T-cell (primary cell): ENCODE measurements around the gene ENTPD1. TPM values are rescaled to one million over a fixed set of nuclear protein-coding genes. Genes with fewer than 3 reads are reported as not detected.
A peak's percentile ranks its signal among the peaks of the same experiment; 100 is the strongest.

Experiments used
- ATAC-seq, 4 experiments: fragments of 200-7000 bp in 3 of 4; fragments of 150-1000 bp in 1 of 4; cut with Tn5 transposase; replicated peaks in 1 of 4; 1 replicate in 3 of 4; 2 replicates in 1 of 4; pipeline ENCODE4 v1.10.0; 2021; ENCODE audit warnings: moderate library complexity in 3 of 4, mild to moderate bottlenecking in 2 of 4, moderate number of reproducible peaks in 1 of 4
- CTCF ChIA-PET, 2 donors: fragments of 300-600 bp; sonication (Branson Sonifier 250); formaldehyde crosslinking; loops; one replicate each; lab custom pipeline; 2022; ENCODE audit warnings: antibody characterized with exemption in 2 of 2; lab: Charles Lee
- POLR2A ChIA-PET, 2 donors: fragments of 300-600 bp; sonication (Branson Sonifier 250); formaldehyde crosslinking; loops; one replicate each; lab custom pipeline; 2022; ENCODE audit warnings: antibody characterized with exemption in 2 of 2; lab: Charles Lee
- DNase-seq, 35 experiments: peaks; one replicate each; pipeline versions ENCODE4 v3.0.0 to v3.0.0-alpha.2; 2013 to 2023
- H3K27ac ChIP-seq: one replicate; pipeline ENCODE4 v1.5.1; 2013; ENCODE audit warnings: low read length
- H3K27me3 ChIP-seq, 2 experiments: replicated peaks in 1 of 2; 1 replicate in 1 of 2; 2 replicates in 1 of 2; pipeline versions ENCODE4 v1.6.1 to v1.7.0; 2013; ENCODE audit warnings: low read length in 1 of 2, mixed read lengths in 1 of 2; ENCODE audit not compliant: control insufficient read depth in 2 of 2, insufficient read depth in 2 of 2; ENCODE audit errors: extremely low read depth in 1 of 2
- H3K36me3 ChIP-seq, 2 donors: 1 replicate in 1 of 2; 2 replicates in 1 of 2; pipeline versions ENCODE4 v1.6.1 to v1.7.0; 2013; ENCODE audit warnings: low read length in 1 of 2; ENCODE audit not compliant: control insufficient read depth in 2 of 2, insufficient read depth in 1 of 2; ENCODE audit errors: extremely low read depth in 1 of 2
- H3K4me1 ChIP-seq, 2 experiments: 1 replicate in 1 of 2; 2 replicates in 1 of 2; pipeline versions ENCODE4 v1.6.1 to v1.7.0; 2013; ENCODE audit warnings: low read length in 2 of 2, mixed read lengths in 1 of 2; ENCODE audit not compliant: insufficient read depth in 2 of 2, control insufficient read depth in 1 of 2; ENCODE audit errors: extremely low read depth in 1 of 2
- H3K4me3 ChIP-seq, 2 donors: 1 replicate in 1 of 2; 2 replicates in 1 of 2; pipeline versions ENCODE4 v1.5.1 to v1.7.0; 2013; ENCODE audit warnings: mild to moderate bottlenecking in 2 of 2, low read length in 1 of 2, moderate library complexity in 1 of 2; ENCODE audit not compliant: control insufficient read depth in 1 of 2; ENCODE audit errors: extremely low read depth in 1 of 2
- H3K9me3 ChIP-seq: 2 replicates; pipeline ENCODE4 v1.7.0; 2013
- H3K27ac Mint-ChIP-seq, 2 donors: one replicate each; pipeline ENCODE4 v1.8.0; 2020 to 2021; ENCODE audit warnings: mild to moderate bottlenecking in 2 of 2, mixed read lengths in 2 of 2
- H3K27me3 Mint-ChIP-seq, 2 donors: one replicate each; pipeline ENCODE4 v1.8.0; 2021 to 2022; ENCODE audit warnings: mixed read lengths in 2 of 2
- H3K36me3 Mint-ChIP-seq: one replicate; pipeline ENCODE4 v1.8.0; 2021; ENCODE audit warnings: mixed read lengths
- H3K4me1 Mint-ChIP-seq, 3 donors: one replicate each; pipeline ENCODE4 v1.8.0; 2020 to 2022; ENCODE audit warnings: mixed read lengths in 3 of 3, mild to moderate bottlenecking in 1 of 3
- H3K4me3 Mint-ChIP-seq, 3 donors: one replicate each; pipeline ENCODE4 v1.8.0; 2020 to 2022; ENCODE audit warnings: mild to moderate bottlenecking in 3 of 3, mixed read lengths in 3 of 3, moderate library complexity in 3 of 3
- H3K9me3 Mint-ChIP-seq, 3 donors: one replicate each; pipeline ENCODE4 v1.8.0; 2020 to 2022; ENCODE audit warnings: mixed read lengths in 3 of 3
- WGBS: methylation state at CpG from one replicate; pipeline ENCODE4 v1.1.5; 2013; ENCODE audit warnings: missing lambda C conversion rate; ENCODE audit not compliant: insufficient coverage; 5-methylcytosine and 5-hydroxymethylcytosine counted together
- total RNA-seq, 35 experiments: library from RNA in 6 of 35; stranded (reverse) in 6 of 35; fragments of 120-200 nt in 1 of 35; gene quantifications; one replicate each; pipeline versions ENCODE4 v1.2.1 to v1.2.4 and lab custom pipeline; 2013 to 2026

Gene ENTPD1
- total RNA-seq, 5 donors from 2014 or later (not counting 1 experiment from before 2014, with no cell fraction given): 1.5 to 4.6 (median 1.9) TPM

DNA sequence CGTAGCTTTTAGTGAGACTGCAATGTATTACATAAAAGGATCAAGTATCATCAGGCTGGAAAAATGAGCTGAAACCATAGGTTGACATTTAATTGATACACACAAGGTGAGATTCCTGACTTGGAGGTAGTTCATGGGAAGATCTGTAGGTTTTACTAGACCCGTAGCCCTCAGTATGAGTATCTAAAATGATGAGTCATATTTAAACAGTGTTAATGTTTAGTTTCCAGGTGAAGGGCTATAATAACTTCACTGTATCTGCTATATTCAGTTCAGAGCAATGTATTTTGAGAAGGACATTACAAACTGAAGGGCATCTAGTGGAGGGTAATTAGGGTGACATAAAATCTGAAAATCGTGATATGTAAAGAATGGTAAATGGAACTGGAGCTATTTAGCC, 35.0 kb downstream of the ENTPD1 start:
- Histone ChIP-seq H3K4me3 (no peak overlapping the region), H3K27ac (no peak overlapping the region), H3K36me3 (no peaks in the 10 kb centered on the region), H3K9me3 (no peaks in the 10 kb centered on the region), H3K4me1 (peaks cover 0 to 2% of the 10 kb centered on the region in 2 experiments), H3K27me3 (no peaks in the 10 kb centered on the region)
- H3K4me1 Mint-ChIP-seq: peaks cover 0 to 13% (median 0%) of the 10 kb centered on the region in 3 donors
- 85% methylated on average over 2 of the region's 3 CpGs for WGBS
- H3K27ac Mint-ChIP-seq: no peak overlapping the region
- no peaks in the 10 kb centered on the region for H3K9me3 Mint-ChIP-seq
- H3K27me3 Mint-ChIP-seq: peaks cover 2 to 3% of the 10 kb centered on the region in 2 donors
- ATAC-seq (no peak), DNase-seq (no peak)
- H3K4me3 Mint-ChIP-seq: no peak overlapping the region
- ChIA-PET CTCF (no interaction called here), POLR2A (no interaction called here)
- no peaks in the 10 kb centered on the region for H3K36me3 Mint-ChIP-seq

DNA sequence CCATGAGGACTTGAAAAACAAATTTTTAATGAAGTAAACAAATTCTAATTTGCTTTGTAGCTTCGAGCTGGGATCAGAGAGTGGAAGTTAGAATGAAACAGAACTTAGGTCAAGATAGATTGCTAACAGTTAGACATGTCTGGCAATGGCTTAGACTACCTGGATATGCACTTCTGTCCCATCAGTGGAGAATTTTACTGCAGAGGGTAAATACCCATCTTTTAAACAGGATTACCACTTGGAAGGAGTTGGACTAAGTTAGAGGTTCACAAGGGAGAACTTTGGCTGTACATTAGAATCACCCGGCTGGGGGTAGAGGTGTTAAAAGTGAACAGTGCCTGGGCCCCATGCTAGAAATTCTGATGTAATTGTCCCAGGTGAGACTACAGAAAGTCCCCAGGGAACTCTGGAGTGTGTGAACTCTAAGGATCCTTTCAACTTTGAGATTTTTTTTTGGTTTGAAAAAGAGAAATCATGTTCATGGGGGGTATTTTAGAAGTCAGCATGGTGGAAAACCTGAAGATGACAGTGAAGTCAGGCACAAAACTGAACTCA, 35.5 kb downstream of the ENTPD1 start:
- Mint-ChIP-seq H3K36me3 (no peaks in the 10 kb centered on the region), H3K4me3 (no peak overlapping the region), H3K27ac (no peak overlapping the region), H3K27me3 (peaks cover 2 to 3% of the 10 kb centered on the region in 2 donors), H3K9me3 (no peaks in the 10 kb centered on the region), H3K4me1 (peaks cover 0 to 13% (median 0%) of the 10 kb centered on the region in 3 donors)
- ChIA-PET POLR2A (no interaction called here), CTCF (no interaction called here)
- Histone ChIP-seq H3K27me3 (no peaks in the 10 kb centered on the region), H3K36me3 (no peaks in the 10 kb centered on the region), H3K4me3 (no peak overlapping the region), H3K9me3 (no peaks in the 10 kb centered on the region), H3K27ac (no peak overlapping the region), H3K4me1 (peaks cover 0 to 2% of the 10 kb centered on the region in 2 experiments)
- WGBS: 62% methylated on average over 2 of the region's 2 CpGs
- DNase-seq: no peak
- ATAC-seq: no peak

DNA sequence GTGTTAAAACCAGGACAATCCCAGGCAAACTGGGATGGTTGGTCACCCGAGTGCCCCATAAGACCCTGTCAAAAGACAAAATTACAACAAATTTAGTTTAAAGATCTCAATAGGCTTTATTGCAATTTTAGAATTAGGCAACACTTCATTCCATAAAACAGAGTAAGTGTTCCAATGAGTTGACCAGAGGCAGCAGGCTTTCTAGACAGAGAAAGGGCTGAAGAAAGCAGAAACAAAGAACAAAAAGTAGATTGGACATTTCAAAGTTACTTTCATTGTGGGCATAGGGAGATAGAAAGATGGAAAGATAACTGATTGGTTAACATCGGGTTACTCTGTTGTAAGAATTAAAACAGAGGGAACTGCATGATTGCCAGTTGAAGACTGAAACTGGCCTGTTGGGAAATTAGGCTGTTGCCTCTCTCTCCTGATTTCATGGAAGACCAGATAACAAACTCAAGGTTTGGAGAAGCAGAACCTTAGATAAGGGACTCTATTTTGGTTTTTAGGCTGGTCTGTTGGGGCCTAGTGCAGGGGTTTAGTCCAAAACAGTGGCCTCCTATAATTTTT, 36.3 kb downstream of the ENTPD1 start:
- WGBS: 80% methylated on average over 1 of the region's 2 CpGs
- peaks cover 0 to 2% of the 10 kb centered on the region in 2 experiments for H3K4me1 ChIP-seq
- ChIA-PET POLR2A (no interaction called here), CTCF (no interaction called here)
- H3K27me3 ChIP-seq: no peaks in the 10 kb centered on the region
- no peak for ATAC-seq
- peaks cover 0 to 13% (median 0%) of the 10 kb centered on the region in 3 donors for H3K4me1 Mint-ChIP-seq
- no peak overlapping the region for H3K27ac Mint-ChIP-seq
- H3K9me3 ChIP-seq: no peaks in the 10 kb centered on the region
- H3K9me3 Mint-ChIP-seq: no peaks in the 10 kb centered on the region
- DNase-seq: no peak
- no peak overlapping the region for H3K27ac ChIP-seq
- H3K36me3 ChIP-seq: no peaks in the 10 kb centered on the region
- no peaks in the 10 kb centered on the region for H3K36me3 Mint-ChIP-seq
- no peak overlapping the region for H3K4me3 Mint-ChIP-seq
- no peak overlapping the region for H3K4me3 ChIP-seq
- peaks cover 2 to 3% of the 10 kb centered on the region in 2 donors for H3K27me3 Mint-ChIP-seq

DNA sequence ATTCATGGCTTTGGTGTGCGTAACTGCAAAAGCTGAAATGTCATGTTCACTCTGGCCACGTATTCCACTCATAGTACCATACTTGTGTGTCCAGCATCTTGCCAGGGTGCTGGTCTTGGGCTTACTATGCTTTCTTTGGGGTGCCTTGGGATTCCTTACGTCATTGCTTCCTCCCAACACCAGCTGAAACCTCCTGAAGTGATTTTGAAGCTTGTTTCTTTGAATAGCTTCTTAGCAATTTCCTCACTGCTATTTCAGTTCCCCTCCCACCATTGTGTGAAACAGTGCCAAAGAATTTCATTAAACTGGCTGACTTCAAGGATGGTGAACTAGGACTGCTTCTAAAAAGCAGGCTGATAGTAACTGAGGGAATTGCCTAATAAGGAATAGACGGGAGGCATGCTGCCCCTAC, 36.9 kb downstream of the ENTPD1 start:
- Histone ChIP-seq H3K36me3 (no peaks in the 10 kb centered on the region), H3K27me3 (no peaks in the 10 kb centered on the region), H3K4me1 (peaks cover 0 to 2% of the 10 kb centered on the region in 2 experiments), H3K27ac (no peak overlapping the region), H3K4me3 (no peak overlapping the region), H3K9me3 (no peaks in the 10 kb centered on the region)
- POLR2A ChIA-PET: no interaction called here
- ATAC-seq: no peak
- CTCF ChIA-PET: no interaction called here
- H3K27me3 Mint-ChIP-seq: peaks cover 2 to 3% of the 10 kb centered on the region in 2 donors
- no peak for DNase-seq
- 88% methylated on average over 1 of the region's 4 CpGs for WGBS
- no peak overlapping the region for H3K4me3 Mint-ChIP-seq
- H3K9me3 Mint-ChIP-seq: no peaks in the 10 kb centered on the region
- peaks cover 0 to 13% (median 0%) of the 10 kb centered on the region in 3 donors for H3K4me1 Mint-ChIP-seq
- H3K27ac Mint-ChIP-seq: no peak overlapping the region
- H3K36me3 Mint-ChIP-seq: no peaks in the 10 kb centered on the region

DNA sequence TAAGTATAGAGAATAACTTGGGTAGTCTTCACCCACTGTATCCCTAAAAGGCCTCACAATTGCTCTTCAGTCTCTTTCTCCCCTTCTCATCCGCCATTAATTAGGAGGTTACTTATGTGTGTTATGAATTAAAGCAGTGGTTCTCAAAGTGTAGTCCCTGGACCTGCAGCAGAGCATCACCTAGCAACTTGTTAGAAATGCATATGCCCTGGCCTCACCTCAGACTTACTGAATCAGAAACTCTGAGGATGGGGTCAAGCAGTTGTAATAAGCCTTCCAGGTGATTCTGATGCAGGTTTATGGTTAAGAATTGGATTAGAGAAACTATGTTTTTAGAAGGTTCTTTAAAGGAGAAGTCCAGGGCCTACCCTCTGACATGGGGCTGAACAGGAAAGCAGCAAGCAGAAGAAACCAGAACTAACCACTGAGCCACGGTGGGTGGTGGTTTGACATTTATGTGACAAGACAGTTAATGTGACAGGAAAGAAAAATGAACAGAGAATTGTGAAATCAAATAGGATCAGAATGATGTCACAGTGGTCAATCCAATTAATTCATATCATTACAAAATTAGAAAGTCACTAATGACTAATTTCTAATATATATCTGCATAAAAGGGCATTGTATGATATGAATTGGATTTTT, 37.6 kb downstream of the ENTPD1 start:
- no peaks in the 10 kb centered on the region for H3K36me3 Mint-ChIP-seq
- peaks cover 0 to 13% (median 0%) of the 10 kb centered on the region in 3 donors for H3K4me1 Mint-ChIP-seq
- ChIA-PET POLR2A (no interaction called here), CTCF (interaction anchor here in 1 of 2 donors (1.0 kb wide), 1 partner anchor 28 kb away, joined by 3 read pairs; no protein-coding TSS in a partner anchor)
- H3K27me3 ChIP-seq: no peaks in the 10 kb centered on the region
- H3K27me3 Mint-ChIP-seq: peaks cover 2 to 3% of the 10 kb centered on the region in 2 donors
- no peaks in the 10 kb centered on the region for H3K36me3 ChIP-seq
- no peaks in the 10 kb centered on the region for H3K9me3 Mint-ChIP-seq
- no CpG with 5 or more reads among the region's 2 CpGs for WGBS
- H3K4me3 ChIP-seq: no peak overlapping the region
- H3K9me3 ChIP-seq: no peaks in the 10 kb centered on the region
- peaks cover 0 to 2% of the 10 kb centered on the region in 2 experiments for H3K4me1 ChIP-seq
- H3K27ac ChIP-seq: no peak overlapping the region
- no peak overlapping the region for H3K4me3 Mint-ChIP-seq
- ATAC-seq (no peak), DNase-seq (peak in 3 of 35 experiments; percentile 9 to 26 (median 14))
- H3K27ac Mint-ChIP-seq: peak overlapping the region in 1 of 2 donors; percentile 5

DNA sequence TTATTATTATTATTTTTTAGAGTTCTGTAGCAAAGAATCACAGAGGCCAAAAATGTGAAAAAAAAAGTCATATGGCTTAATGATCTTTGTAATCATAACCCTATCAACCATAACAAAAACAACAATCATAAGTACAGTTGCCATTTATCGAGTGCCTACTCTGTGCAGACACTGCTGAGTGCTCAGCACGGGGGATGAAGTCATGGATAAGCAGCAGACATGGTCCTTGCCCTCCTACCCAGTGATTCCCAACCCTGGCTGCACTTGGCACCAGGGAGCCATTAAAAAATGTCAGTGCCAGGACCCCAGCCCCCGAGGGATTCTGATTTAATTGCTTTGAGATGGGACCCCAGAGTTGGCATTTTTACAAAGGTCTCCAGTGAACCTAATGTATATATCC, 38.2 kb downstream of the ENTPD1 start:
- Mint-ChIP-seq H3K4me1 (peaks cover 0 to 13% (median 0%) of the 10 kb centered on the region in 3 donors), H3K27me3 (peaks cover 0 to 2% of the 10 kb centered on the region in 2 donors), H3K27ac (no peak overlapping the region), H3K9me3 (no peaks in the 10 kb centered on the region), H3K4me3 (no peak overlapping the region), H3K36me3 (no peaks in the 10 kb centered on the region)
- Histone ChIP-seq H3K4me3 (no peak overlapping the region), H3K27ac (no peak overlapping the region), H3K36me3 (no peaks in the 10 kb centered on the region), H3K9me3 (no peaks in the 10 kb centered on the region), H3K4me1 (peaks cover 0 to 2% of the 10 kb centered on the region in 2 experiments), H3K27me3 (no peaks in the 10 kb centered on the region)
- CTCF ChIA-PET: interaction anchor here in 1 of 2 donors (1.0 kb wide), 1 partner anchor 29 kb away, joined by 3 read pairs; no protein-coding TSS in a partner anchor
- WGBS: 72% methylated on average over 2 of the region's 3 CpGs
- DNase-seq (no peak), ATAC-seq (no peak)
- POLR2A ChIA-PET: no interaction called here
